ENCODE data around the gene NDST1. TPM values are rescaled to one million over a fixed set of nuclear protein-coding genes. Genes with fewer than 3 reads are reported as not detected.
A peak's percentile ranks its signal among the peaks of the same experiment; 100 is the strongest.

Gene NDST1
- total and polyA plus RNA-seq, 4 donors, result 45.6 to 145 (median 60.7) TPM

DNA sequence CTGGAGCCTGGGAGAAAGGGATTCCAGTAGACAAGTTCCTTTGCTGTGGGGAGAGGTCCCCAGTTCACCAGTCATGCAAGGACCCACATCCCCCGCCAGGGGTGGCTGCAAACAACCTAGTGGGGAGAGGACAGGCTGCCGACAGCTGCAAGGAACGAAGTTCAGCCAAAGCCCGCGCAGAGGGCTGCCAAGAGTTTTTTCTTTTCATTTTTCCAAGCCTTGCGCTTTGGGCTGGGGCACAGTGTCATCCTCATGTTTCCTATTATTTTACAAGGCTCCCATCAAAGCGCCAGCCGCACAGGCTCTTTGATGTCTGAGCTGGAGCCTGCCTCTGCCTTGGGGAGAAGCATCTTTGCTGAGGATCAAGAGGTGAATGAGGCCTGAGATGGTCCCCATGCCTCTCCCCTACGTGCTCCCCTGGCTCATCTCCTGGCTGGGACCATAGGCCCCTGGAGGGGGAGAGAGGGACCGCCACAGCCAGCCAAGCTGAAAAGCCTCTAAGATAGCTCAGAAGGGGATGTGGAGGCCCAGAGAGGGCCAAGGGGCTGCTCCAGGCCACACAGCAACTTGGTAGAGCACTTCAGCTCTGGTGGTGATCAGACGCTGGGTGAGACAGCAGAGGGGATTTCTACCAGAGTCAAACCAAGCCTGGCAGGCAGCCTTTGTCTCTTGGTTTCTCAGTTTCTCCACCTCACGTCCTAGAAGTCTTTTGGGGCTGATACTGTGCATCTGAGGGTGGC is 82.1 kb downstream of the NDST1 start:
- Histone ChIP-seq H3K27ac (ENCODE audit: low read depth in 1 of 2, low read length in 1 of 2) (peak overlapping the region; percentile 49 to 57), H3K36me3 (ENCODE audit: control insufficient read depth in 4 of 4, insufficient read depth in 4 of 4, low read length in 4 of 4) (no peaks in the 10 kb centered on the region), H3K4me1 (ENCODE audit: control insufficient read depth in 5 of 5, insufficient read depth in 5 of 5, low read length in 5 of 5) (peaks cover 10 to 69% (median 22%) of the 10 kb centered on the region in 5 donors), H3K9me3 (ENCODE audit: control insufficient read depth in 4 of 4, insufficient read depth in 3 of 4, low read length in 3 of 4) (no peaks in the 10 kb centered on the region), H3K4me3 (no peak overlapping the region), H3K27me3 (ENCODE audit: control insufficient read depth in 3 of 3, insufficient read depth in 3 of 3, low read length in 2 of 3) (no peaks in the 10 kb centered on the region), H3K9ac (ENCODE audit: insufficient read depth in 1 of 2, low read length in 2 of 2) (peak overlapping the region in 1 of 2 donors; percentile 67)
- 66 to 82% methylated on average over 12 of the region's 12 CpGs for WGBS, 2 donors
- TF ChIP-seq CTCF (IDR thresholded peaks at IDR 0.05; ENCODE audit: control extremely low read depth, extremely low read depth), result peak; percentile 4
- no peak for ATAC-seq (ENCODE audit: insufficient read depth, low FRiP score)
- DNase-seq, result peak; percentile 96 to 98 (median 97)

DNA sequence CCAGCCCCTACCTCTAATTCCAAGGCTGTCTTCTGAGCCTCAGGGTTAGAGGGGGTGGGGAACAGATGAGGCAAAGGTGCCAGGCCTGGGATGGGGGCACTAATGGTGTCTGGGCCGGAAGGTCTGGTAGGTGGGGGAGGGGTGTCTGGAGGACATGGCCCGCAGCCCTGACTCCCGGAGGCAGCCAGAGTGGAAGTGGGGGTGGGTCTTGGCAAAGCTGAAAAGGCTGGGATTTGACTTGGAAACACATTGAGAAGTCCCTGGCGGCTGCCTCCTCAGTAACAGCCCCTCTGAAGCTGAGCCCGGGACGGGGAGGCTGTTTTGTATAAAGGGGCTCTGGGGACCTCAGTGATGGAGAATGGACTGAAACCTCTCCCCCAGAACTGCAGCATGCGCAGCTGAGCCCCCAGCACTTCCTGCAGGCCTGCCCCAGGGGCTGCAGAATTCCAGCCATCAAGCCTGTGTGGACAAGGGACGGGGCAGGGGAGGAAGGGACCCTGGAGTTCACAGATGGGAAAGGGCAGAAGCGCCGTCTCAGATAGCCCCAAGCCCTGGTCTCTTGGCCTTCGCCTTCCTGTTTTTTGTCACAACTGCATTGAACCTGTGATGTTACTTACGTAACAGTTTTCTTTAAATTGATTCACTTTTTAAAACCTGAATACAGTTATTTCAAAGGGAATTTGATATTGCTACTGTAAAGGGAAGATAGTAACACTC is 83.2 kb downstream of the NDST1 start:
- WGBS, 2 donors, result 54 to 68% methylated on average over 12 of the region's 12 CpGs
- H3K4me3 ChIP-seq, result no peak overlapping the region
- DNase-seq (peak; percentile 94 to 97 (median 95)), ATAC-seq (ENCODE audit: insufficient read depth, low FRiP score) (no peak)
- H3K4me1 ChIP-seq (ENCODE audit: control insufficient read depth in 5 of 5, insufficient read depth in 5 of 5, low read length in 5 of 5), result peaks cover 10 to 79% (median 33%) of the 10 kb centered on the region in 5 donors
- H3K9me3 ChIP-seq (ENCODE audit: control insufficient read depth in 4 of 4, insufficient read depth in 3 of 4, low read length in 3 of 4), result no peaks in the 10 kb centered on the region
- no peaks in the 10 kb centered on the region for H3K27me3 ChIP-seq (ENCODE audit: control insufficient read depth in 3 of 3, insufficient read depth in 3 of 3, low read length in 2 of 3)
- H3K9ac ChIP-seq (ENCODE audit: insufficient read depth in 1 of 2, low read length in 2 of 2), result no peak overlapping the region
- peak overlapping the region in 1 of 2 donors; percentile 57 for H3K27ac ChIP-seq (ENCODE audit: low read depth in 1 of 2, low read length in 1 of 2)
- no peak for TF ChIP-seq CTCF (IDR thresholded peaks at IDR 0.05; ENCODE audit: control extremely low read depth, extremely low read depth)
- H3K36me3 ChIP-seq (ENCODE audit: control insufficient read depth in 4 of 4, insufficient read depth in 4 of 4, low read length in 4 of 4), result no peaks in the 10 kb centered on the region

DNA sequence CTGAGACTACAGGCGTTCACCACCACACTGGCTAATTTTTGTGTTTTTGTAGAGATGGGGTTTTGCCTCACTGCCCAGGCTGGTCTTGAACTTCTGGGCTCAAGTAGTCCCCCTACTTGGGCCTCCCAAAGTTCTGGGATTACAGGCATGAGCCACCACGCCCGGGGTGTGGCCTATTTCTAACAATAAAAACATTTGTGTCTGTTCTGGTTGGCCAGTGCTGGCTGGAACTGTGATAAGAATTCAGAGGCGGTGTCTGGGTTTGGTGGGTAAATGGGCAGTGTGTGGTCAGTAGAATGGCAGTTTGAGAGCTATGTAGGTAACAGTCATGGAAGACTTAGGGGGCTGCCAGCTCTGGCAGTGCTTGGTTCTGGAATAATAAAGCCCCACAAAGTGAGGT is 85.7 kb downstream of the NDST1 start:
- Histone ChIP-seq H3K9ac (ENCODE audit: insufficient read depth in 1 of 2, low read length in 2 of 2) (no peak overlapping the region), H3K27ac (ENCODE audit: low read depth in 1 of 2, low read length in 1 of 2) (no peak overlapping the region), H3K27me3 (ENCODE audit: control insufficient read depth in 3 of 3, insufficient read depth in 3 of 3, low read length in 2 of 3) (no peaks in the 10 kb centered on the region), H3K4me3 (no peak overlapping the region), H3K36me3 (ENCODE audit: control insufficient read depth in 4 of 4, insufficient read depth in 4 of 4, low read length in 4 of 4) (no peaks in the 10 kb centered on the region), H3K4me1 (ENCODE audit: control insufficient read depth in 5 of 5, insufficient read depth in 5 of 5, low read length in 5 of 5) (peaks cover 10 to 70% (median 45%) of the 10 kb centered on the region in 5 donors), H3K9me3 (ENCODE audit: control insufficient read depth in 4 of 4, insufficient read depth in 3 of 4, low read length in 3 of 4) (no peaks in the 10 kb centered on the region)
- ATAC-seq (ENCODE audit: insufficient read depth, low FRiP score) (no peak), DNase-seq (peak in 2 of 3 donors; percentile 37 to 38)
- WGBS, 2 donors, result 78 to 80% methylated on average over 4 of the region's 4 CpGs
- TF ChIP-seq CTCF (IDR thresholded peaks at IDR 0.05; ENCODE audit: control extremely low read depth, extremely low read depth), result no peak

Measured in lung (tissue), 12 donors.